H54 (cell line): ENCODE data around the gene MAN1B1.
"Not testable (repeated sequence)": the region's sequence is repeated elsewhere in the genome, so short reads cannot be mapped to it uniquely, and the experiment has no call there.

Experiments used
- DNase-seq: peaks from one replicate; pipeline ENCODE4 v3.0.0; 2011; ENCODE audit warnings: low spot score, mixed read lengths; ENCODE audit not compliant: insufficient read length
- FAIRE-seq: peaks from 3 replicates; lab custom pipeline; 2011; peaks lifted over from hg19 to GRCh38; lab: Jason Lieb, UNC
- POLR2A ChIP-seq: IDR thresholded peaks from 2 replicates; pipeline ENCODE4 v1.6.1; 2011; ENCODE audit warnings: low read depth, mild to moderate bottlenecking, low read length

Gene MAN1B1

GRCh38 chr9:137110147-137110910, 23.5 kb downstream of the MAN1B1 start:
- FAIRE-seq (no peak), DNase-seq (no peak)
- TF ChIP-seq POLR2A: no peak

- TF ChIP-seq POLR2A: no peak
- DNase-seq: no peak
- FAIRE-seq: no peak
Measured at GRCh38 chr9:137110911-137111787, 24.4 kb downstream of the MAN1B1 start.

DNA sequence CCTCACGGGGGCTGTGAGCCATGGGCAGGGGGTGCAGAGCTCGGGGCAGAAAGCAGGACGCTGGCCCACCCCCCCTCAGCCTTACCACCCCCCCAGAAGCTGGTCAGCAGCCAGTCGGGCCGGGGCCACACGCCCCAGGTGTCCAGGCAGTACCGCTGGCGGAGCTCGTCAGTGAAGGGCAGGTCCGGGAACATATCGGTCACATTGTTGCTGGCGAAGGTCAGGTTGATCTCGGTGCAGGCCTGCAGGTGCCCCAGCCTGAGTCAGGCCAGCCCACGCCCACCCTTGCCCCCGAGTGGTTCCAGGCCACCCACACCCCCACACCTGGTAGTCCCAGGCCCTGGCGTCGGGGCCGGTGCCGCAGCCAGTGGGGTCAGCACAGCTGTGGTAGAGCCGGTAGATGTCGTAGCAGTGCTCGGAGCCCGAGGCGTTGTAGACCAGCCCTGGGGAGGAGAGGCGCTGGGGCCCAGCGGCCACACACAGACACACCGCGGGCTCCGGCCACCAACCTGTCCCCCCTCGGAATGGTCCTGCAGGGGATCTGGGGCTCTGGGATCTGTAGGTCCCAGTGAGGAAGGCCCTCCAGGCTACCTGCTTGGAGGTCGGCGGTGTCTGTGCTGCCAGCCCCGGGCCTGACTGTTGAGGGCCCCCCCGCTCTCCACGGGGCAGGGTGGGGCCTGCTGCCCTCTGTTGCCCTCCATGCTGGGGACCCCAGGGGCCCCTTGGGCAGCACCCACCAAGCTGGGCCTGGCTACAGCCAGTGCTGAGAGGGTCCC, 25.2 kb downstream of the MAN1B1 start:
- no peak for TF ChIP-seq POLR2A
- DNase-seq (no peak), FAIRE-seq (no peak)

- no peak for DNase-seq
- no peak for FAIRE-seq
- no peak for TF ChIP-seq POLR2A
Measured at GRCh38 chr9:137112564-137113384, 26.0 kb downstream of the MAN1B1 start.

GRCh38 chr9:137113385-137114159, 26.8 kb downstream of the MAN1B1 start:
- DNase-seq (no peak), FAIRE-seq (no peak)
- no peak for TF ChIP-seq POLR2A

- FAIRE-seq: no peak
- no peak for TF ChIP-seq POLR2A
- DNase-seq: no peak
Measured at GRCh38 chr9:137114220-137114612, 27.4 kb downstream of the MAN1B1 start.

DNA sequence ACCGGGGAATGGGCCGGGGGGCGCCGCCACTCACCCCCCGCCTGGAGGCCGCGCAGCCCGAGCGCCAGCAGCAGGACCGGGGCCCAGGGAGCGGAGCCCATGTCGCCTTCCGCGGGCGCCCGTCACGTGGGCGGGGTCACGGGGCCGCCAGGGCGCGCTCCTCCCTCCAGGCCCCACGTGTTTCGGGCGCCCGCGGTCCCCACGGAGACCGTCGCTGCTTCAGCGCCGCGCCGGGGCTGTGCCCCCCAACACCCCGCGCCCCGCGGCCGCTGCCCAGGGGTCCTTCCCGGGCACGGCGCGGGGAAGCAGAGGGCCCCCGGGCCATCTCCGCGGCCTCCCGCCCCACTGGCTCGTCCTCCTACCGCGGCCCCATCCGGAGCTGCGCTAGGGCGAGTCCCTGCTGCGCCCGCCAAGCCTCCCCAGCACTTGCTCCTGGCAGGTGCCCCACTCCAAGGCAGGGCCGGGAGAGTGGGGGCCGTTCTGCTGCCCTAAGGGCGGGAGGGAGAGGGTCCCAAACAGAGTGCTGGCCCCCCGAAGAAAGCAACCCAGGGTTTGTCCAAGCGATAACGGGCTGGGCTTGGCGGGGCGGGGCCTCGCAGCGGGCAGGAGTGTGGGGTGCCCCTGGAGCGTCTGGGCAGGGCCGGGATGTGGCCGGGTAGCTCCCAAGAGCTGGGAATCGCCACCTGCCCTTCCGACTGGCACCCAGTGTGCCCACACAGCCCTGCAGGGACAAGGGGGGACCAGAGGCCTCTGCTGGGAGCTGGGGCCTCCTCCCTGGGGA, 28.0 kb downstream of the MAN1B1 start, which contains the start of gene DPP7:
Gene DPP7, minus strand, starts transcription at position 121 of the 781 bp plus-strand sequence. Its CDS starts 20 bp downstream, at position 101.
- peak; percentile 68 for TF ChIP-seq POLR2A
- no peak for FAIRE-seq
- DNase-seq: peak; percentile 96

GRCh38 chr9:137115394-137116026, 28.7 kb downstream of the MAN1B1 start:
- no peak for FAIRE-seq
- no peak for TF ChIP-seq POLR2A
- no peak for DNase-seq

GRCh38 chr9:137116027-137116507, 29.3 kb downstream of the MAN1B1 start:
- DNase-seq (no peak), FAIRE-seq (no peak)
- no peak for TF ChIP-seq POLR2A

DNA sequence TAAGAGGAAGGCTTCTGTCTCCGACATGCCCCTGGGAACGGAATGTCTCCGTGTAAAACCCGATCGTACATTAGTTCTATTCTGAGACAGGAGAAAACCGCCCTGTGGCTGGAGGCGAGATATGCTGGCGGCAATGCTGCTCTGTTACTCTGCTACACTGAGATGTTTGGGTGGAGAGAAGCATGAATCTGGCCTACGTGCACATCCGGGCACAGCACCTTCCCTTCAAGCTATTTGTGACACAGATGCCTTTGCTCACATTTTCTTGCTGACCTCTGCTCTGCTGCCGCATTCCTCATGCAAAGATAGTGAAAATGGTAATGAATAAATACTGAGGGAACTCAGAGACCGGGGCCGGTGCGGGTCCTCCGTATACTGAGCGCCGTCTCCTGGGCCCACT, 29.9 kb downstream of the MAN1B1 start:
- FAIRE-seq (no peak), DNase-seq (no peak)
- TF ChIP-seq POLR2A: no peak

DNA sequence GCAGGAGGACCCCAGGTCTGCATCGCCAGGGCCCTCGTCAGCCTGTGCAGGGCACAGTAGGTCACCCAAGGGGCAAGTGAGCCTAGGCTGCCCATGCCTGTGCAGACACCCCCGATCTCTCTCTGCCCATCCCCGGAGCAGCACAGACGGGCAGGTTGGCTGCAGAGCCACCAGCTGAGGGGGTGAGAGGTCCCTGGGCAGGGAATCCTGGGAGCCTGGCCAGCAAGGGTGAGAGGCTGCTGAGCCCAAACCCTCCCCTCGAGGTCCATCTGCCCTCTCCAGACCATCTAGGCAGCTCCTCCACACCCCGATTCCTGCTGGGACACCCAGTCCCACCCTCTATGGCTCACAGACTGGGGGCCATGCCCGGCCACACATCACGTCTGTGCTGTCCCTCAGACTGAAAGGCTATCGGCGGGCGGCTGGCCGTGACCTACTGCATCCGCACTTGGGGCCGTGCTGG, 30.5 kb downstream of the MAN1B1 start:
- TF ChIP-seq POLR2A: no peak
- FAIRE-seq: no peak
- no peak for DNase-seq

GRCh38 chr9:137118092-137118603, 31.4 kb downstream of the MAN1B1 start:
- FAIRE-seq: not testable (repeated sequence)

DNA sequence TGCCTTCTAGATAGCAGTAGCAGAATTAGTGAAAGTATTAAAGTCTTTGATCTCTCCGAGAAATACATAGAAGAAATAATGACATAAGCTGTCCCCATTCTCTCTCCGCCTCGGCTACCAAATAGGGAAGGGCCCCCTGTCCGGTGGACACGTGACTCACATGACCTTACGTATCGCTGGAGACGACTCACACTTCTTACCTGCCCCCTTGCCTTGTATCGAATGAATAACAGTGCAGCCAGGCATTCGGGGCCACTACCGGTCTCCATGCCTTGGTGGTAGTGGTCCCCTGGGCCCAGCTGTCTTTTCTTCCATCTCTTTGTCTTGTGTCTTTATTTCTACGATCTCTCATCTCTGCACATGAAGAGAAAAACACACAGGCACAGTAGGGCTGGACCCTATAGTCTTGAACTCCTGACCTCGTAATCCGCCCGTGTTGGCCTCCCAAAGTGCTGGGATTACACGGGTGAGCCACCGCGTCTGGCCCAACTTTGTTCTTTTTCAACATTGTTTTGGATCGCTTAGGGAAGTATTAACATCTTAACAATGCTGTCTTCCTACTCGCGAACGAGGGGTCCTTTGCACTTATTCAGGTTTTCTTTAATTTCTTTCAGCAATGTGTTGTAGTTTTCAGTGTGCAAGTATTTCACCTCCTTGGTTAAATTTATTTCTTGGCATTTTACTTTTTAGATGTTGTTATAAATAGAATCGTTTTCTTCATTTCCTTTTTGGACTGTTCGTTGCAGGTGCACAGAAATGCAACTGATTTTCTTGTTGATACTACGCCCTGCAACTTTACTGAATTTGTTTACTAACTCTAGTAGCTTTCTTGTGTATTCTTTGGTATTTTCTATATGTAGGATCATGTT, 35.4 kb downstream of the MAN1B1 start:
- not testable (repeated sequence) for FAIRE-seq, DNase-seq

More at GRCh38 chr9:137118092-137118603, 31.4 kb downstream of the MAN1B1 start:
- DNase-seq: not testable (repeated sequence)

DNA sequence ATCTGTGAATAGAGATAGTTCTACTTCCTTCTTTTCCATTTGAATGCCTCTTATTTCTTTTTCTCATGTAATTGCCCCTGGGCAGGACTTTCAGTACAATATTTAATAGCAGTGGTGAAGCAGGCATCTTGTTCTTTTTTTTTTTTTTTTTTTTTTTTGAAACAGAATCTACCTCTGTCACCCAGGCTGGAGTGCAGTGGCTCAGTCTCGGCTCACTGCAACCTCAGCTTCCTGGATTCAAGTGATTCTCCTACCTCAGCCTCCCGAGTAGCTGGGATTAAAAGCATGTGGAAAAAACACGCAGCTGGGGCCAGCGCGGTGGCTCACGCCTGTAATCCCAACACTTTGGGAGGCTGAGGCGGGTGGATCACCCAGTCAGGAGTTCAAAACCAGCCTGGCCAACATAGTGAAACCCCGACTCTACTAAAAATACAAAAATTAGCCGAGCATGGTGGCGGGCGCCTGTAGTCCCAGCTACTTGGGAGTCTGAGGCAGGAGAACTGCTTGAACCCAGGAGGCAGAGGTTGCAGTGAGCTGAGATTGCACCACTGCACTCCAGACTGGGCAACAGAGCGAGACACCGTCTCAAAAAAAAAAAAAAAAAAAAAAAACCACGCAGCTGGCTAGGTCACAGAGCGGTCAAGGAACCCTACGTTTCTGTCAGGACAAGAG, 36.1 kb downstream of the MAN1B1 start:
- not testable (repeated sequence) for DNase-seq, FAIRE-seq
